Measurements from ENCODE around the gene SERPINA1.

Gene SERPINA1

GRCh38 chr14:94388384-94389103, at the start of gene SERPINA1:
Gene SERPINA1, minus strand, starts transcription at chr14:94388602. Its CDS starts 5,365 bp downstream, at chr14:94383237.
- no peak for DNase-seq (ENCODE audit: low spot score)
- no peak for TF ChIP-seq CTCF (IDR thresholded peaks at IDR 0.05)
- no peak within 1 kb of the TSS for H3K27ac ChIP-seq
- no peak within 1 kb of the TSS for H3K4me3 ChIP-seq

GRCh38 chr14:94428610-94429009, 40.2 kb upstream of the SERPINA1 start:
- H3K4me3 ChIP-seq: no peak overlapping the region
- H3K27ac ChIP-seq: no peak overlapping the region
- DNase-seq (ENCODE audit: low spot score): no peak
- TF ChIP-seq CTCF (IDR thresholded peaks at IDR 0.05): no peak

GRCh38 chr14:94427016-94427613, 38.7 kb upstream of the SERPINA1 start:
- no peak for TF ChIP-seq CTCF (IDR thresholded peaks at IDR 0.05)
- H3K4me3 ChIP-seq: no peak overlapping the region
- DNase-seq (ENCODE audit: low spot score): no peak
- no peak overlapping the region for H3K27ac ChIP-seq

- Histone ChIP-seq H3K27ac (no peak overlapping the region), H3K4me3 (no peak overlapping the region)
- DNase-seq (ENCODE audit: low spot score): no peak
- TF ChIP-seq CTCF (IDR thresholded peaks at IDR 0.05): no peak
These were observed 38.1 kb upstream of the SERPINA1 start for GRCh38 chr14:94426526-94426925.

- Histone ChIP-seq H3K4me3 (no peak overlapping the region), H3K27ac (no peak overlapping the region)
- no peak for TF ChIP-seq CTCF (IDR thresholded peaks at IDR 0.05)
- no peak for DNase-seq (ENCODE audit: low spot score)
These were observed 36.0 kb upstream of the SERPINA1 start for GRCh38 chr14:94424371-94424770.

- H3K27ac ChIP-seq: no peak overlapping the region
- TF ChIP-seq CTCF (IDR thresholded peaks at IDR 0.05): no peak
- DNase-seq (ENCODE audit: low spot score): no peak
- no peak overlapping the region for H3K4me3 ChIP-seq
These were observed 35.2 kb upstream of the SERPINA1 start for GRCh38 chr14:94423453-94424056.
